Measurements from ENCODE around the gene TSPAN5.

TSPAN5 gene

DNA sequence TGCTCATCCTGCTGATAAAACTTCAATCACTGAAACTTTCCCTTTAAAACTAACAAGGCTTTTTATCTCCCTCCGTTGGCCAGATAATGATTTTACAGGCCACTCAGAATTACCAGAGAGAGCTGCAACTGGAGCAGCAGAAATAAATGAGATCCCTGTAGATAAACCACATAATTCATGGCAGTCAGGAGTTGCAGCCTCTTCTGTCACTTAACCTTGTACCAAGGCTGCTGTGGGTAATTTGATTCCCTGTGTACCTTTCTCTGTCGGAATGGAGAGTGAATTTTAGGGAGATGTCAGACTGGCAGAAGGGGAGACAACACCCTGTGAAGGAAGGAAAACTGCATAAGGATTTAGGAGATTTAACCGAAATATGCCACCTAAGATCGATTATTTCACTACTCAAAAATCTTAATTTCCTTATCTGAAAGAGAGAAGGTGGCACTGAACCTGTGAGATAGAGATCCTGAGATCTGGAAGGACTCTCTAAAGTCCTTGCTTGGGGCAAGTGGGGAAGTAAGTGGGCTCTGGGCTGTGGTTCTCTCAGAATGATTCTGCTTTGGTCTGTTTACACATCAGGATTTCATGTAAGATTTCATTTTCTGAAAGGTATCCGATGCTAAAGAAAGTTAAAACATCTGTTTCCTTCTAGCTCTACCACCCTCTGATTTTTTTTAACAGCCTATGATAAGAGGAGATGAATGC, 14.3 kb upstream of the TSPAN5 start:
- no peak for DNase-seq

DNA sequence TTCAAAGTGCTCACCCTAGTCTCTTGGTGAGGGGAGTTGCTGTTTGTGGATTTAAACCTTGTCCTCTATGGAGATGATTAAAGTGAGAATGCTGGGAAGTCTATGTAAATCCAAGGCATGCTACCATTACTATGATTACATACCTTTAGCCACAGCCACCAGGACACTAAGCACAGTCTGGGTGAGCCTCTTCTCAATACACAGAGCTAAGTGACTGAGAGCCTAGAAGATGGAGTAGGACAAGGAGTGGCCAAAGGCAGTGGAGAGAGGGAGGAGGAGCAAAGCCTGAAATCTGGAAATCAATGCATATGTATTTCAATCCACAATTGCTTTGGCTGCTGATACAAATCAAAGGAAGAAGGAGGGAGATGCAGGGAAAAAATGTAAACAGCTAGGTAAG, 12.7 kb upstream of the TSPAN5 start:
- no peak for DNase-seq

DNA sequence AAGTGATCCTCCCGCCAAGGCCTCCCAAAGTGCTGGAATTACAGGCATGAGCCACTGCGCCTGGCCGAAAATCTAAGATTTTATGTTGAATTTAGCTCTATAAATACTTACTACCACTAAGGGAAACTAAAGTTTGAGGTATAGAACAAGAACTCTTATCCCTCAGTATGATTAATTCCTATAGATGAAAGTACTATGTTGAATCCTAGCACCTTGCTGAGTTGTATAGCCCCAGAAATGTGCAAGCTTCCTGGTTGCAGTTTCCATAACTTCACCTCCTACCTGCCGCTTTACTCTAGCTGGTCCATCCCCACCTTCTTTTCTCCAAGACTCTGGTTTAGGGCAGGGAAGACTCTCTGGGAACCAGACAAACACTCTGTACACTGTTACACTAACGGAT, 11.8 kb upstream of the TSPAN5 start:
- DNase-seq = no peak

DNA sequence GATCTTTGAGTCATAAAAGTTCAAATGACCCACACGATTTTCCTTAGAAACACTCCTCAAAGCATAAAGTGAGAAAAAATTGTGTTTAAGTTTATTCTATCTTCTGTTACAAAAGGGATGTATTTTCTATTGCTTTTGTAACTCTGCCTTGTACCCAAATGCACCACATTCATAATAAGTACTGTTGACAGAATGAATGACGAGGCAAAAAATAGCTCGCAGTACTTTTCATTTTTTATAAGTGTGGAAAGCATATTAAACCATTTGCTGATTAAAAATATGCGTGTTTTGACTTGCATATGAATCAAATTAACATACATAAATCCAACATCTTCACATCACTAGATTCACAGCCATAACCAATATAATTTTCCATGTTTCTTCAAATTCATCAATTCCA, 11.2 kb upstream of the TSPAN5 start:
- no peak for DNase-seq

DNA sequence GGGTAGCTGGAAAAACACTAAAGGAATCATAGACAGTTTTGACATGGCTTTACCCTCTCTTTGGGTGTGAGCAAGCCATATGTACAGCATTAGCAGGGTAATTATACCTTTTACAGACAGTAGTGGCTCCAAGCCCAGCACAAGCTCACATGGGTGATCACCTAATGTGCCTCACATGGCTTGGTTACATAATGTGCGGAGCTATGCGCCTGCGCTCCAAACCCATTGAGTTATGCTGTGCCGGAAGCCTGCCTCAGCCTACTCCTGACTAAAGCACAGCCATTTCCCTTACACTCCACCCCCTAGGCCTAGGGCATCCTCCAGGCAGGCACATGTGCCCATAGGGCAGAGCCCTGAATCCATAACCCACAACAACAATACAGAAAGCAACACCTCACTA, 6.5 kb upstream of the TSPAN5 start:
- DNase-seq = no peak

DNA sequence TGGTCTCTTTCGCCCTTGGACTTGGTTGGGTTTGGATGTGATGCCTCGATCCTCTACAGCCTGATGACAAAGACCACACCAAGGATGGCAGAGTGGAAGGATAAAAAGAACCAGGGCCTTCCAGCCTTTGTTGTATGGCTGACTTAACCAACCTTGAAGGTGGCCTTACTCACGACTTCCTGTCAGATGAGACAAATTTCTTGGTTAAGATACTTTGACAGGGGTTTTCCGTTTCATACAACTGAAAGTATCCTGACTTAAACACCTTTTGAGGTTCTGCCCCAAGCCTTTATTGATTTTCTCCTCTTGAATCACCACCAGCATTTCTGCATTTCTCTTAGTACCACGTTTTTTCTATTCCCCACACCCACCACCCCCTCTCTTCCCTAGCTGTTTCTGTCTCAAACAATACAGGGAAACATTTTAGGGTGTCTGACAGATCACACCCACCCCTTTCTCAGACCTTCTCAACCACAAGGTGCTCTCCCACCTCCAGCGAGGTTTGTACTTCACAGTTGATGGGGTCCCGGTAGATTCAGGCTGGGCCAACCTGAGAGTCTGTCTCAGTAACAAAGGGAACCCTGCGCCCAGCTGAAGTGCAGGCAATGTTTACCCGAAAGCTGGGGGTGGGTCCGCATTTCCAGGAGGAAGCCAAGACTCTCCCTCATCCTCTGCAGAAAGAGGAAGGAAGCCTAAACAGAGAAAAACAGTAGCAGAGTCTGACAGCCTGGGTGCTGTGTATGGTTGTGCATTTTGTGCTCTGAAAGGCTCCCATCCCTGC, 5.0 kb upstream of the TSPAN5 start:
- no peak for DNase-seq

DNA sequence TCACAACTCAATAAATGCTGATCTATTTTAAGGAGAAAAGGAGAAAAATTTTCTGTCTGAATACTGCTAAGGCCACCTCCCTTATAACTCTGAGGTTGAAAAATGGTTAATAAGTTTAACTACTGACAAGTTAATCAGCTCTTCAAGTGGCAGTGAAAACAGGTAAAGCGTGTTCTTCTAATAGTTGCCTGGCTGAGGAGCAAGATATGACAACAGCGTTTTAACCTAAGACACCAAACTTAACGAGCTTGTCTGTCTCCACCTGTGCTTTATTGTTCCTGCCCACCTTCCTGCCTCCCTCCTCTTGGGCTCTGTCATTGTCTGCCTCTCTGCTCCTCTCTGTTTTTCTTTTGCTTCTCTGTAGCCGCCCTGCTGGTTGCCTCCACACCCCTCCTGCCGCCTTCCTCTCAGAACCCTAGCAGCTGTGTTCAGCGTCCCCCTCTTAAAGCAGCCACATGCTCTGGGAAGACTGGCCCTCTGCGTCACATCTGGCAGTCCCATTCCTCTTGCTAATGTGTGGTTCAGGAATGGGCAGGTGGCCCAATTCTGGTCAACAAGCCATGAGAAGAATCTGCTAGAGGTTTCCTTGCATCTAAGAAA, 4.3 kb upstream of the TSPAN5 start:
- no peak for DNase-seq

DNA sequence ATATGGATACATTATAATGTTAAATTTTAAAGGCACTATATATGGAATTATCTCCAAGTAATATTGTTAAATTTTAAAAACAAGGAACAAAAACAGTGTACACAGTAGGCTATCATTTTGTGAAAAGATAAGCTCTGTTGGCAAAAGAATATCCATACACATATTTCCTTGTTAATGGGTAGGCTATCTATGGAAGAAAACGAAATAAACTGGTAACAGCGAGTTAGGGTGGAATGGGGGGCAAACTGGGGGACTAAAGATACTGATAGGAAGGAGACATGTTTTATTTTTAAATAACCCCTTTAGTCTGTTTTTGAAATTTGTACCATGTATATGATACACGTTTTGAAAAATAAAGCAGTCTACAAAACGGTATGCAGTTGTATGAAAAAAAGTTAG, 3.6 kb upstream of the TSPAN5 start:
- DNase-seq = no peak

DNA sequence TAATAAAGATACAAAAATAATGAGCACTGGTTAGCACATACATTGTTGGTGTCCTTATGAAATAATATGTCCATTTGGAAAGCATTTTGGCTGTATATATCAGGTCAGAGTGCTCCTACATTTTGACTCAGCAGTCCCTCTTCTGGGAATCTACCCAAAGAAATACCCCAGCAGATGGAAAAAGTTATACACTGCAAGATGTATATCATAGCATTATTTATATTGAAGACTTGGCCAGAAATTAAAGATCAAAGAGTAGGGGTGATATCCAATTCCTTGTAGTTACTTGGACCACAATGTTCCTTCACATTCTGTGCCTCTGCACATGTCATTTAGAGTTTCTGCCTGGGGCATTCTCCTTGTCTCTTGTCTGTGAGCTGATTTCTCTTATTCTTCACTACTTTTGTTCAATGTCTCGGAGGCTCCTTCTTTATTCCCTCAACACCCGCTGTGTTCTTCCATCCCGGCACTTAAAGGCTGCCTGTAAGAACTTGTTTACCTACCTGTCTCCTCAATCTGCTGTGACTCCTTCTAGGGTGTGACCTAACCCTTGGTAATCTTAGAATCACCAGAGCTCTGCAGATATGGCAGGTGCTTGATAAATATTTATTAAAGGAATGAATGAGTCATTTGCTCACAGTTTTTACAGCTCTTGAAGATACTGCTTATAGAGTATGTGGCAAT, 3.1 kb upstream of the TSPAN5 start:
- no peak for DNase-seq

DNA sequence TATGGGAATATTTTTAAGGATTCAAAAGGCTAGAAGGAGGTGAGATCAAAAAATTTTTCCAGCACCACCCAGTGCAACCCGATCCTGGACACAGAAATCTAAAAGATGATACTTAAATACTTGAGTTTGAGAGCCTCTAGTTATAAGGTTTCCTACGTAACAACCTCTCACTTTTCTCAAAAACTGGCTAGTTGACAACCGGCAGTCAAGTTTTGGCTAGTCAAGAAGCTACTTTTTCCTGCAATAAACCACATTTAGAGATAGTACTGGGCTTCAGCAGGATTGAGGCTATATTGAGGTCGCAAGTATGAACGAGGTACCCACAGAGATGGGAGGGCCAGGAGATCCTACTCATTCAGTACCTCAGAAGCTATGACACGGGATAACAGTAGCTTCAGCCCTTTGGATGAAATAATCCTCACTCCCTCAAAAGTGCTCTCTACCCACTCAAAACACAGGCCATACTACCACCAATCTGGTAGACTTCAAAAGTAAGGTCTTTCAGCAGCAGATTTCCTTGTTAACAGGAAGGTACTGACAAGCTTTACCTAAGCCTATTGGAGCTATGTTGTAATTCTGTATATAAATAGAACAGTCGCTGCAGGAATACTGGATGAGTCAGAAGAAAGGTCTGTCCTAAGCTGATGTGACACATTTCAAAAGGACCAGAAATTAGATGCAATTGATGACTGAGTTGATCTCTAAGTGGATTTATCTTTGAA, 1.5 kb upstream of the TSPAN5 start:
- DNase-seq = peak; percentile 47

DNA sequence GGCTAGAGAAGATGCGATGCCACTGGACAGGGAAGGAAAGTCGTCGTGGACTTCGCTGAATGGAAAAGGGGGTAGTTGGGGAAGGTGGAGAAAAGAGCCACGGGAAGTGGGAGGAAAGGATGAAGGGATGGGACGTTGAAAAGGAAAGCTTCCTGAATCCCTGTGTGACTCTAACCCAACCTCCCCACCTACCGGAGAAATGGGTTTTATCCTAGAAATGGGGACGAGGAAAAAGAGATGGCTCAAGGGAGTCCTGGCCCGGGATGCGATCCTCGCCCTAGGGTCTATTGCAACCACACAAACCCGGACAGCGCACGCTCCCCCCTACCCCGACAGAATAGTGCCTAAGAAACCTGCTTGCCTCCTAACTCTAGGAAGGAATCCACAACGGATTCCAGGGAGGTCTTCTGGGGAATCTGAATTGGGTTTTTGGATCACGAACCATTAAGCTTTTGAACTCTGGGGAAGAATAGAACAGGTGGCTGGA, 738 bp upstream of the TSPAN5 start:
- DNase-seq = peak; percentile 58

DNA sequence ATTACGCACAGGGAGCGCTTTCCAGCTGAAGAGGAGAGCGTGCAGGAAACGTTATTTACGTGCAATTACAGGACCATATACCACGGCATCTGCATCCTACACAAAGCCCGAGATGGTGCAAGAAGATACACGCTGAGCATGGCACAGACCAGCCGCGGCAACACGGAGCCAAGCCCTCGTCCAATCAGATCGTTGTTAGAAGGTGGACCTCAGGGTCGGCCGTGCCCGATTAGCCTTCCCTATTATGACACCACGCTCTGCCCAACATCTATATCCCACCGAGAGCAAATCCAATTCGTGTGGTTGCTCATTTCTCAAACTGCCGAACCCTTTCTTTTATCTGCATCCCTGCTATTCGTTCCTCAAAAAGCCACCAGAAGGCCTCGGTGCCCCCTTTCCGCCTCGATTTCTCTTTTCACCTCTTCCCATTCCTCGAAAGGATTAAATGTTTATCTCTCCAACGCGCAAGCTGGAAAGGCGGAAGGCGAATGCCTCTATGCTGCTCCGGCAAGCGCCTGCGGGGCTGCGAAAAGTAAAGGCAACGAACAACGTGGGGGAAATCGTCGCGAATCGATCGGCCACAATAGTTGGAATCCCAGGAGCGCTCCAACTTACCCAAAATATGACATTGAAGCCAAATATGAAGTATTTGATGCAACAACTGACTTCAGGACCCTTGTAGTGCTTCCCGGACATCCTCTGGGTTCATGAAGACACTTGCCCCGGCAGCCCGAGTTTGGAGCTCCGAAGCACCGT, 702 bp downstream of the TSPAN5 start:
- DNase-seq = peak; percentile 87

DNA sequence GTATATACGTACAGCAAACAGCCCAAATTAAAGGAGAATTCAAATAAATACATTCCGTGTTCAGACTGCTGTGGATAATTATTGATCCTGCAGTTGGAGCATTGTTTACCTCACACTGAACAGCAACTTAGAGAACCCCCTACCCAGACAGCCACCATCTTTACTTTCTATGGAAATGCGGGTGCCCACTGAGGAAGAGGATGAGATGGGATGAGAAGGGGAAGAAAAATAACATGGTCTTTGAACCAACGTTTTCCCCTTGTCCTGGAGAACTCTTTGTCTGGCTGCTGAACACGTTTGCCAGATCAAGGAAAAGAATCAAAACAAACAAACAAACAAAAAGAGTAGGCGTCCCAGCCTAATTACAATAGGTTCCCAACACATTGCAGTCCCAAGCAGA, 1.5 kb downstream of the TSPAN5 start:
- DNase-seq = no peak

DNA sequence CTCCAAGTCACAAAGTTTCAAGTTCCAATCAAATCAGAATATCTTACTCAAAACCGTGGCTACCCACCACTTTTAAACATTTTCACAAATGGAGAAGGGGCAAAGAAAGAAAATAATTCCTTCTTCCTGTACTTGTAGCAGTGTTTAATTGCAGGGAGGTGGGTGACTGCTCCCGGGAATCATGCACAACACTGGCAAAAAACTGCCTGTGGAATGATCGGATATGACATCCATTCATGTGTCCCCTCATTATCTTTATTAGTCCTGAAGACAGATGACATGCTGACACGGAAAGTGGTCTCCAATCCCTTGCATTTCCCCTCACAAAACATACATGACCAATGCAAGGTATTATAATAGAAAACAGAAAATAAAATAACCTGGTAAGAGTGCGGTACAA, 2.0 kb downstream of the TSPAN5 start:
- DNase-seq = peak; percentile 12

DNA sequence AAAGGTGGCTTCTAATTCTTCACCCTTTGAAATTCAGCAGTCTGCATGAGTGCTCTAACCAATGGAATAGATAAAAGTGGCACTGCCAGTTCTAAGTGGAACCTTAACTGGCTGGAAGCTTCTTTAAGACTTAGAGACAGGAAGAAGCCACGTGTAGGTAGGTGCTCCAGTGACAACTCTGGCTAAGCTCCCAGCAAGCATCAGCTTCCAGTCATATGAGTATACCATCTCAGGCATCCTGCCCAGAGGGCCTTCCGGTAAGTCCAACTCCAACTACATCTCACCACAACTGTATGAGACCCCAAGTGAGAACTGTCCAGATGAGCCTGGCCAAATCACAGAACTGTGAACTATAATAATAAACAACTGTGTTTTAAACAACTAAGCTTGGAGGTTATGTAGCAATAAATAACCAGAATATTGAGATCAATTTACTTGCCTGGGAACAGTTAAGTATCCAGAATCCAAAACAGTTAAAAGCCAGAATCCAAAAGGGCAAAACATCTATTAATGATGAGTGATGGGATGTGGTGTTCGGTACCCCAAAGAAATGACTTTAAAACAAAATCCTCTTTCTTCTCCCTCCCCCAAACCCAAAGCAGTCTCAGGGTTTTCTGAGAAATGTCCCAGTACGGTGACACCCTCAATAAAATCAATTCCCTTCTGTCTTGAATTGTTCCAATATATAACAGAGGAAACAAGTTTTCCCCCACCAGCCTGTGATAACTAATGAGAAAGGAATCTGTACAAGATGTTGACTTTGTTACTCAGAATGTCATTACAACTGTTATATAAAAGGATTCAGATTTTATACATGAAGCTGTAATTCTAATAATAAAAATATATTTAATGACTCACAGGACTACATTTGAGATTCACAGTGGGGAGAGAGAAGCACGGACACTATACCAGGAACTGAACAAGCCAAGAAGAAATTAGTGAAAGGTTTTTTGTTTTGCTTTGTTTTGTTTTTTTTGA, 4.2 kb downstream of the TSPAN5 start:
- peak; percentile 97 for DNase-seq

DNA sequence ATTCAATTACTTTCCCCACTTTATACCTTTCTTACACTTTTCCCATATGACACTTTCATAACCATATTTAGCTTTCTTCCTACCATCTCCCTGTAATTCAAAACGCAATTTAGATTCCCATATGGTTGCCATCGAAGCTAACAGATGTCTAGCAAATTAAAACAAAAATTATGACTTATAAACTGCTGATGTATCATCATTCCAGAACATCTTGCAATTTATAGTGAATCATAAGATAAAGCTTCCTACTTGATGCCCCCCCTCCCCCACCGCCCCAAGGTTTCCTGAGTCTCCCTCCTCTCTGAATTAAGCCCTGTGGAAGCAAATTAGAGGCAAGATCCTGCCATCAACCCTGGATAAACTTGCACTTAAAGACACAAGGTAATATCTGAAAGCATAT, 5.4 kb downstream of the TSPAN5 start:
- peak; percentile 89 for DNase-seq

DNA sequence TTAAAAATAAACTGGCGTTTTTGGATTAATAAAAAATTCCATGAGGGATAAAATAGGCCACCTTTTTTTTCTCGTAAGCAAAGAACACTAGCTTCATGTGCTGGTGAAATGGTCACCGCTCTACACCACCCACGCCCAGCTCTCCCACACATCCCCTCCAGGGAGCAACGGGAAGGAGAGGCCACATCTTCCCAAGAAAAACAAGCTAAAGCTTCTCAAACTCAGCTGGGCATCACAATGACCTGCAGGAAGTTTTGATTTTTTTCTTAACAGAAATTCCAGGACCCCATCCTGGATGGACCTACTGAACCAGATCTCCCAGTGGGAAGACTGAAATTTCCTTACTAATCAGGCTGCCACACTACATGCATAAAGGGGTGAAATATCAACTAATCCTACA, 9.8 kb downstream of the TSPAN5 start:
- DNase-seq = peak; percentile 51

DNA sequence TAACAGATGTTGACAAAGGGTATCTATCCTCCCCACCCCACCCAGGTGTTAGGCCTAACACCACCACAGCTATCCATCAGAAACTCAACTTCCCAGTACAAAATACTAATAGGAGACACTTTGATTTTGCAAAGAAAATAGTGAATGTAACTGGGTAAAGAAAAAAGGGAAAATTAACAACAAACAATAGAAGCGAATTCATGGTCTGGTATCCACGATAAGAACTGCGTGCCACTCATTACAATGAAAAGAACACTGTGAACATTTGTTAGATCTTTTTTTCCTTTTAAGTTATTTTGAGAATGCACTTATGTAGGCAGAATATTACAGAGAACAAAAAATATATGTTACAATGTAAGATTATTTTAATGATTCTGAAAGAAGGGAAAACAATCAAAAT, 12.0 kb downstream of the TSPAN5 start:
- DNase-seq = no peak

DNA sequence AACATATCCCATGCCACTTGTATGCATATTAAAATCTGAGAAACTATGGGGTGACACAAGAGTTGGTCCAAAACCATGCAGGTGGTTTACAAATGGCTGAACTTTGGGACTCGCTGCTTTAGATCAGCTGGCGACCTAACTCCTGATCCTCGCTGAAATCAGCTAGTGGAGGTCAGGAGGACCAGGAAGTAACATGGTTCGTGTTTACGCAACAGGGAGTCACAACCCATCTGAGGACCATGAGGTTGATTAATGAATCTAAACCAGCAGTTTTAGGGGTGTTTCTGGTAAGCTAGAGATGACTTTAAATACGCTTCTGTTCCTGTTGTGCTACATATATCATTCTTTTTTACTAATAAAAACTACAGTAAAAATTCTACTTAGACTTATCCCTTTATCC, 12.9 kb downstream of the TSPAN5 start:
- no peak for DNase-seq

DNA sequence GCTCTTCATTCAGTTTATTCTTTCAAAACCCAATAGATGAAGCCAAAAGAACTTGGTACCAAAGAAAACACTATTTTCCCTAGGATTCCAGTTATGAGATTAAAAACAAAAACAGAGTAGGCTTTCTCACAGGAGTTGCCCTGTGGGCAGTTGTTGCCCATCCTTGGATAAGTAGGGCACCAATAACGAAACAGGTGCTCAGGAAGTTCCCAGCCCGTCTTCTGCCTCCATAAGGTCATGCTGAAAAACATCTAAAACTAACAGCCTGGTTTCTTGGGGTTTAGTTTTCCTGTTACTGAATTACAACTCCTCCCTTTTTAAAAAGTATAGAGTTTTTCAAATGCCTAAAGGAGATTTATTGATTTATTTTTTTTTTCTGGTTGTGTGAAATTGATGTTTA, 14.7 kb downstream of the TSPAN5 start:
- no peak for DNase-seq

DNA sequence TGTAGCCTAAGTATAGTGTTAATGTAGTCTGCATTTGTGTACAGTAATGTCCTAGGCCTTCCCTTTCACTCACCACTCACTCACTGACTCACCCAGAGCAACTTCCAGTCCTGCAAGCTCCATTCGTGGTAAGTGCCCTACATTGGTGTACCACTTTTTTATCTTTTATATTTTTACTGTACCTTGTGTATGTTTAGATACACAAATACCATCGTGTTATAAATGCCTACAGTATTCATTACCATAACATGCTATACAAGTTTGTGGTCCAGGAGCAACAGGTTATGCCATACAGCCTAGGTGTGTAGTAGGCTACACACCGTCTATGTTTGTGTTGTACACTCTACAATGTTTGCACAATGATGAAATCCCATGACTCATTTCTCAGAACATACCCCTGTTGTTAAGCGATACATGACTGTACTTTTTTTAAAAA, 15.4 kb downstream of the TSPAN5 start:
- peak; percentile 75 for DNase-seq

Data from EL (cell line).